Ovary (tissue), 9 donors: ENCODE measurements around the gene BABAM2. TPM values are rescaled to one million over a fixed set of nuclear protein-coding genes. Genes with fewer than 3 reads are reported as not detected.

Experiments
- DNase-seq, 5 donors: peaks; one replicate each; pipeline ENCODE4 v3.0.0-alpha.2; 2019 to 2020
- H3K27ac ChIP-seq, 2 donors: fragments of 200-600 bp; one replicate each; pipeline versions ENCODE4 v1.5.1 to v1.8.0; 2019 to 2022
- H3K27me3 ChIP-seq: fragments of 200-600 bp; one replicate; pipeline ENCODE4 v1.8.0; 2022
- H3K36me3 ChIP-seq: fragments of 200-600 bp; sonication (generic); one replicate; pipeline ENCODE4 v1.5.1; 2019
- H3K4me1 ChIP-seq: one replicate; pipeline ENCODE4 v1.8.1; 2013; ENCODE audit warnings: mild to moderate bottlenecking, moderate library complexity; ENCODE audit not compliant: insufficient read depth
- H3K4me3 ChIP-seq: fragments of 200-600 bp; sonication (generic); one replicate; pipeline ENCODE4 v1.5.1; 2017
- H3K9me3 ChIP-seq, 2 donors: fragments of 200-600 bp in 1 of 2; sonication (generic) in 1 of 2; one replicate each; pipeline versions ENCODE4 v1.5.1 to v1.8.1; 2013 to 2019; ENCODE audit warnings: mild to moderate bottlenecking in 1 of 2, moderate library complexity in 1 of 2
- CTCF ChIP-seq, 3 donors: fragments of 450-650 bp in 2 of 3; fragments of 200-600 bp in 1 of 3; IDR thresholded peaks; one replicate each; pipeline versions ENCODE4 v1.5.1 to v1.8.0; 2016 to 2022; ENCODE audit warnings: antibody characterized with exemption in 3 of 3, mild to moderate bottlenecking in 1 of 3
- EP300 ChIP-seq: sonication (generic); formaldehyde crosslinking; IDR thresholded peaks from one replicate; pipeline ENCODE4 v1.6.1; 2017; ENCODE audit warnings: antibody characterized with exemption
- POLR2A ChIP-seq: fragments of 450-650 bp; IDR thresholded peaks from one replicate; pipeline ENCODE4 v1.6.1; 2017; ENCODE audit warnings: antibody characterized with exemption, mild to moderate bottlenecking, moderate library complexity
- WGBS, 3 donors: extraction: QIAGEN DNeasy Blood & Tissue Kit in 1 of 3; methylation state at CpG; one replicate each; pipeline versions ENCODE4 v1.1.5 to v1.1.7; 2013 to 2017; 5-methylcytosine and 5-hydroxymethylcytosine counted together
- intact Hi-C, 4 donors: fragments of 100-400 bp; cut with DNase I; formaldehyde crosslinking; loops; one replicate each; pipeline versions ENCODE4 v1.11.0 to v1.15.1; 2022 to 2023
- polyA plus RNA-seq, 2 donors: library from polyadenylated mRNA; stranded (reverse); fragments of 200-250 nt in 1 of 2; fragments of 350-450 nt in 1 of 2; fragmentation: Illumina TruSeq in 1 of 2; extraction: RNeasy Lipid Tissue Mini Kit (QIAGEN cat#74804) in 1 of 2; gene quantifications; one replicate each; pipeline ENCODE4 v1.2.3, GENCODE V29; 2013 to 2014
- total RNA-seq, 7 donors: library from RNA; depleted of rRNA in 2 of 7; stranded (reverse); fragments of >200 nt in 2 of 7; fragmentation: NEBNext Ultra II Directional in 3 of 7; extraction: Animal tissue kit (Norgen Biotek cat#: 25700) in 3 of 7; gene quantifications; one replicate each; pipeline versions ENCODE4 v1.1.0 to v1.2.4, GENCODE V29; 2016 to 2023
- donor health status: DM: no; HTN: no; CAD: no; lungs with moderate emphysema.
- donor health status: DM: no; HTN: no; CAD: no.
- donor health status: Bipolar disorder and iron deficiency.
- donor health status: DM: yes; HTN: yes; CAD: no.
- donor health status: DM: no; HTN: no; CAD: no.
- donor health status: DM: yes; HTN: yes; CAD: no.

Gene BABAM2
- total and polyA plus RNA-seq, 9 donors, result 22.0 to 96.7 (median 46.8) TPM

- Histone ChIP-seq H3K27ac (no peak overlapping the region), H3K4me1 (peaks cover under 1% of the 10 kb centered on the region), H3K27me3 (no peaks in the 10 kb centered on the region), H3K9me3 (no peaks in the 10 kb centered on the region), H3K4me3 (no peak overlapping the region), H3K36me3 (no peaks in the 10 kb centered on the region)
- 47 to 59% (median 56%) methylated on average over 2 of the region's 2 CpGs for WGBS, 3 donors
- TF ChIP-seq EP300 (no peak), POLR2A (no peak), CTCF (IDR thresholded peaks at IDR 0.05) (no peak)
- DNase-seq, result no peak
- intact Hi-C loops, result no loop called here
Measured at GRCh38 chr2:28128281-28128950, 237.9 kb downstream of the BABAM2 start.

- Histone ChIP-seq H3K27ac (no peak overlapping the region), H3K9me3 (no peaks in the 10 kb centered on the region), H3K36me3 (no peaks in the 10 kb centered on the region), H3K4me3 (no peak overlapping the region), H3K4me1 (peaks cover 4% of the 10 kb centered on the region), H3K27me3 (no peaks in the 10 kb centered on the region)
- 86 to 91% (median 88%) methylated on average over 4 of the region's 4 CpGs for WGBS, 3 donors
- intact Hi-C loops, result loop anchor here in 1 of 4 donors (10.0 kb wide), 1 partner anchor 265 kb away; the partner anchor contains the start of gene FOSL2
- TF ChIP-seq CTCF (IDR thresholded peaks at IDR 0.05) (no peak), POLR2A (no peak), EP300 (no peak)
- no peak for DNase-seq
Measured at GRCh38 chr2:28129955-28130695, 239.6 kb downstream of the BABAM2 start.

GRCh38 chr2:28133778-28134177 is 243.2 kb downstream of the BABAM2 start:
- WGBS, 3 donors, result 84 to 85% (median 84%) methylated on average over 9 of the region's 9 CpGs
- Histone ChIP-seq H3K27ac (no peak overlapping the region), H3K27me3 (no peaks in the 10 kb centered on the region), H3K36me3 (no peaks in the 10 kb centered on the region), H3K9me3 (no peaks in the 10 kb centered on the region), H3K4me3 (no peak overlapping the region), H3K4me1 (peaks cover 10% of the 10 kb centered on the region)
- no peak for TF ChIP-seq POLR2A
- no peak for TF ChIP-seq CTCF (IDR thresholded peaks at IDR 0.05)
- TF ChIP-seq EP300, result no peak
- no peak for DNase-seq
- intact Hi-C loops, result loop anchor here in 1 of 4 donors (10.0 kb wide), 1 partner anchor 261 kb away; the partner anchor contains the start of gene FOSL2

GRCh38 chr2:28134262-28134812 is 243.8 kb downstream of the BABAM2 start:
- Histone ChIP-seq H3K4me3 (no peak overlapping the region), H3K4me1 (peaks cover 10% of the 10 kb centered on the region), H3K36me3 (no peaks in the 10 kb centered on the region), H3K27me3 (no peaks in the 10 kb centered on the region), H3K9me3 (no peaks in the 10 kb centered on the region), H3K27ac (peak overlapping the region in 1 of 2 donors; percentile 49)
- intact Hi-C loops, result loop anchor here in 1 of 4 donors (10.0 kb wide), 1 partner anchor 260 kb away; the partner anchor contains the start of gene FOSL2
- no peak for TF ChIP-seq EP300
- no peak for TF ChIP-seq CTCF (IDR thresholded peaks at IDR 0.05)
- peak; percentile 53 to 68 (median 55) for DNase-seq
- WGBS, 3 donors, result 18 to 25% (median 24%) methylated on average over 4 of the region's 4 CpGs
